G401 (cell line): ENCODE measurements around the gene VASN. TPM values are rescaled to one million over a fixed set of nuclear protein-coding genes. Genes with fewer than 3 reads are reported as not detected.

Source experiments
- DNase-seq: peaks from one replicate; pipeline ENCODE4 v3.0.0-alpha.2; 2015; ENCODE audit warnings: low spot score
- in situ Hi-C: cut with HindIII; loops from 2 replicates; pipeline ENCODE4 v1.10.0; 2016; ENCODE audit warnings: low sequenced_read_pairs, mixed read lengths
- total RNA-seq: library from RNA; depleted of rRNA; stranded (reverse); fragments of >200 nt; shearing (Covaris generic); gene quantifications from 2 replicates; pipeline ENCODE4 v1.2.3, GENCODE V29; 2014

VASN gene
- total RNA-seq, 1 experiment from 2014 or later, result 14.4 TPM

DNA sequence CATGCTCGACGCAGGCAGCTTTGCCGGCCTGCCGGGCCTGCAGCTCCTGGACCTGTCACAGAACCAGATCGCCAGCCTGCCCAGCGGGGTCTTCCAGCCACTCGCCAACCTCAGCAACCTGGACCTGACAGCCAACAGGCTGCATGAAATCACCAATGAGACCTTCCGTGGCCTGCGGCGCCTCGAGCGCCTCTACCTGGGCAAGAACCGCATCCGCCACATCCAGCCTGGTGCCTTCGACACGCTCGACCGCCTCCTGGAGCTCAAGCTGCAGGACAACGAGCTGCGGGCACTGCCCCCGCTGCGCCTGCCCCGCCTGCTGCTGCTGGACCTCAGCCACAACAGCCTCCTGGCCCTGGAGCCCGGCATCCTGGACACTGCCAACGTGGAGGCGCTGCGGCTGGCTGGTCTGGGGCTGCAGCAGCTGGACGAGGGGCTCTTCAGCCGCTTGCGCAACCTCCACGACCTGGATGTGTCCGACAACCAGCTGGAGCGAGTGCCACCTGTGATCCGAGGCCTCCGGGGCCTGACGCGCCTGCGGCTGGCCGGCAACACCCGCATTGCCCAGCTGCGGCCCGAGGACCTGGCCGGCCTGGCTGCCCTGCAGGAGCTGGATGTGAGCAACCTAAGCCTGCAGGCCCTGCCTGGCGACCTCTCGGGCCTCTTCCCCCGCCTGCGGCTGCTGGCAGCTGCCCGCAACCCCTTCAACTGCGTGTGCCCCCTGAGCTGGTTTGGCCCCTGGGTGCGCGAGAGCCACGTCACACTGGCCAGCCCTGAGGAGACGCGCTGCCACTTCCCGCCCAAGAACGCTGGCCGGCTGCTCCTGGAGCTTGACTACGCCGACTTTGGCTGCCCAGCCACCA, 9.7 kb downstream of the VASN start:
- peak; percentile 80 for DNase-seq
- in situ Hi-C loops, result no loop called here

DNA sequence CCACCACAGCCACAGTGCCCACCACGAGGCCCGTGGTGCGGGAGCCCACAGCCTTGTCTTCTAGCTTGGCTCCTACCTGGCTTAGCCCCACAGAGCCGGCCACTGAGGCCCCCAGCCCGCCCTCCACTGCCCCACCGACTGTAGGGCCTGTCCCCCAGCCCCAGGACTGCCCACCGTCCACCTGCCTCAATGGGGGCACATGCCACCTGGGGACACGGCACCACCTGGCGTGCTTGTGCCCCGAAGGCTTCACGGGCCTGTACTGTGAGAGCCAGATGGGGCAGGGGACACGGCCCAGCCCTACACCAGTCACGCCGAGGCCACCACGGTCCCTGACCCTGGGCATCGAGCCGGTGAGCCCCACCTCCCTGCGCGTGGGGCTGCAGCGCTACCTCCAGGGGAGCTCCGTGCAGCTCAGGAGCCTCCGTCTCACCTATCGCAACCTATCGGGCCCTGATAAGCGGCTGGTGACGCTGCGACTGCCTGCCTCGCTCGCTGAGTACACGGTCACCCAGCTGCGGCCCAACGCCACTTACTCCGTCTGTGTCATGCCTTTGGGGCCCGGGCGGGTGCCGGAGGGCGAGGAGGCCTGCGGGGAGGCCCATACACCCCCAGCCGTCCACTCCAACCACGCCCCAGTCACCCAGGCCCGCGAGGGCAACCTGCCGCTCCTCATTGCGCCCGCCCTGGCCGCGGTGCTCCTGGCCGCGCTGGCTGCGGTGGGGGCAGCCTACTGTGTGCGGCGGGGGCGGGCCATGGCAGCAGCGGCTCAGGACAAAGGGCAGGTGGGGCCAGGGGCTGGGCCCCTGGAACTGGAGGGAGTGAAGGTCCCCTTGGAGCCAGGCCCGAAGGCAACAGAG, 10.5 kb downstream of the VASN start:
- DNase-seq, result no peak
- in situ Hi-C loops, result no loop called here

DNA sequence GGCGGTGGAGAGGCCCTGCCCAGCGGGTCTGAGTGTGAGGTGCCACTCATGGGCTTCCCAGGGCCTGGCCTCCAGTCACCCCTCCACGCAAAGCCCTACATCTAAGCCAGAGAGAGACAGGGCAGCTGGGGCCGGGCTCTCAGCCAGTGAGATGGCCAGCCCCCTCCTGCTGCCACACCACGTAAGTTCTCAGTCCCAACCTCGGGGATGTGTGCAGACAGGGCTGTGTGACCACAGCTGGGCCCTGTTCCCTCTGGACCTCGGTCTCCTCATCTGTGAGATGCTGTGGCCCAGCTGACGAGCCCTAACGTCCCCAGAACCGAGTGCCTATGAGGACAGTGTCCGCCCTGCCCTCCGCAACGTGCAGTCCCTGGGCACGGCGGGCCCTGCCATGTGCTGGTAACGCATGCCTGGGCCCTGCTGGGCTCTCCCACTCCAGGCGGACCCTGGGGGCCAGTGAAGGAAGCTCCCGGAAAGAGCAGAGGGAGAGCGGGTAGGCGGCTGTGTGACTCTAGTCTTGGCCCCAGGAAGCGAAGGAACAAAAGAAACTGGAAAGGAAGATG, 11.2 kb downstream of the VASN start:
- in situ Hi-C loops, result no loop called here
- no peak for DNase-seq

- no peak for DNase-seq
- in situ Hi-C loops, result no loop called here
These were observed 12.2 kb downstream of the VASN start for GRCh38 chr16:4383591-4384444.

GRCh38 chr16:4384509-4384942, 12.9 kb downstream of the VASN start:
- DNase-seq, result no peak
- in situ Hi-C loops, result no loop called here

GRCh38 chr16:4385066-4385788, 13.6 kb downstream of the VASN start:
- in situ Hi-C loops, result no loop called here
- DNase-seq, result no peak

DNA sequence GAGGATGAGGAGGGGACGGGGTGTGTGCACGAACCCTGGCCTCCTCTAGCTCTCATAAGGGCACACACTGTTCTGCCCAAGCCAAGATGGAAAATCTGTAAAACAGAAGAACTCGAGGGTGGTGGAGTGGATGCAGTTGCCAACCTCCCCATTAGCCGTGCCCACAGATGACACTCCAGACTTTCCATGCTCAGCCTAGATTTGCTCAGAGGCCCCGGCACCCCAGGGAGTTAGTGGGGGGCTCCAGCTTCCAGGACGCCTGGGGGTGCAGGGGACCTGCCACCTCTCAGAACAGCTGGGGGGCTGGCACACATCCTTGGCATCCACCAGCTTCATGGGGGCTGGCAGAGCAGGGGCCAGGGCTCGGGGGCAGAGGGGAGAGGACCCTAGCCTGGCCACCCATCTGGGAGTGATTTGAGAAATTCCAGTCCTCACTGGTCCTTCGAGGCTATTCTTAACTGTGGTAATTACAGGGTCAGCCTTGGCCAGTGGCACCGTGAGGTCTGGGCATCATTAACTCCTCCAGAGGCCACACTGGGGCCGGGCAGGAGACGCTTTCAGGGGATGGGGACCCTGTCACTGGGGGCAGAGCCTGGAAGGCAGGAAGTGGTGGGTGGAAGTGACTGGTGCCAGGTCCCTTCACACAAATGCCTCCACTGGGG, 14.3 kb downstream of the VASN start:
- DNase-seq, result no peak
- in situ Hi-C loops, result no loop called here

GRCh38 chr16:4386451-4386805, 14.8 kb downstream of the VASN start:
- in situ Hi-C loops, result no loop called here

GRCh38 chr16:4386951-4387565, 15.4 kb downstream of the VASN start:
- in situ Hi-C loops, result no loop called here
- no peak for DNase-seq

More at GRCh38 chr16:4386451-4386805, 14.8 kb downstream of the VASN start:
- no peak for DNase-seq

DNA sequence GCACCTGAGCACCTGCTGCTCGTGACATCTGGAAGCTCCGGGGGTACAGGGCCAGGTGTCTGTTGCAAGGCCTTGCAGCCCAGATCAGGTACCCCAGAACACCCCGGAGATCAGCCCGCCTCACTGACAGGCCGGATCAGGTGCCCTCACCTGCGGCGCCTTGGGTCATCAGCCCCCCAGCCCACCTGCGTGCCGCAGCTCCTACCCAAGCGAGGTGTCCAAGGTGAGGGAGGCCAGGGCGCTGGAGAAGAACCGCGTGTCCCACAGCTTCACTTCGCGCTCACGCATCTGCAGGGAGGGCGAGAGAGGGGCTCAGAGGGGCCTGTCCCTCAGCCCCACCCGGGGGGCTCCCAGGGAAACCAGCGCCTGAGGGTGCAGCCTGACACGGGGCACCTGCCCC, 16.1 kb downstream of the VASN start:
- DNase-seq, result no peak
- in situ Hi-C loops, result no loop called here

- DNase-seq, result no peak
- in situ Hi-C loops, result no loop called here
These were observed 16.8 kb downstream of the VASN start for GRCh38 chr16:4388271-4389021.

DNA sequence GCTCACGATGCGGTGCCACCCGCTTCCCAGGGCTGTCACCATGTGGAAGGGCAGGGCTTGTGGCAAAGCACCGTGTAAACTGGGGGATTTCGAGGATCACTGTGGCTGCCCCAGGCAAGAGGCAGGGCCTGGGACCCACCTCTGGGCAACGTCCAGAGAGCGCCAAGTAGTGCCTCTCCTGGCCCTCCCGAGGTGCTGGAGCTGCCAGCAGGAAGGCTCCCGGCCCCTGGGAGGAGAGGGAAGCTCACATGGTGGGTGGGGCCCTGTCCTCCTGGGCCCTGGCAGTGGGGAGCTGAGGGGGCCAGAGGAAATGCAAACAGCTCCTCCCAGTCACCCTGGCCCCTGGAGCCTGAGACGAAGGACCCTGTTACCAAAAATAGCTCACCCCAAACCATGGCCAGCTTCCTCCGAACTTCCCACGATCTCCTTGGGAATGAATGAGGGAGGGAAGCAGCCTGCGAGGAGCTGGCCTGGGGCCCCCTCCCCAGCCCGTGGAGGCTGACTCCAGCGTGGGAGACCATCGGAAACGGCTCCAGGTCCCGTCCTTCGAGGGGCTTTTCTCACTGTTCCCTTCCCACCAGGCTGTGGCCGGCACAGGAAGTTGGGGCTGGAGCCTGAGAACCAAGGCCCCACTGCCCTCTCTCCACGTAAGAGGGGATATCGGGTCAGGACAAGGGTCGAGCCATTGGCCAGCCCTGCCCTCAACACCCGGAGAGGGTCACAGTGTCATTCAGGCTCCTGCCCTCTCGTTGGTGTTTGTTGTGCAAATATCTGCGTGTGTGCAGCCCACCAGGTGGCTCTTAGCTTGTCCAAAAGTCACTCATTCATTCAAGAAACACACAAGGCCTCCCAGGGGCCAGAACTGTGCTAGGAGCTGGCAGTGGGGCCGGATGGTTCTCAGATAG, 17.7 kb downstream of the VASN start:
- DNase-seq, result no peak
- in situ Hi-C loops, result no loop called here

- DNase-seq, result no peak
- in situ Hi-C loops, result no loop called here
These were observed 18.9 kb downstream of the VASN start for GRCh38 chr16:4390266-4391260.

- in situ Hi-C loops, result no loop called here
- no peak for DNase-seq
These were observed 20.2 kb downstream of the VASN start for GRCh38 chr16:4391631-4392381.
